ENCODE results near the gene SAMD4A. TPM values are rescaled to one million over a fixed set of nuclear protein-coding genes. Genes with fewer than 3 reads are reported as not detected.

SAMD4A gene
- total RNA-seq, 4 donors from 2014 or later, result 7.9 to 18.7 (median 14.4) TPM

- intact Hi-C loops (cut with DNase I; ENCODE audit: low total_unique reads), result no loop called here
- H3K4me3 ChIP-seq (ENCODE audit: low read depth, poor library complexity, severe bottlenecking), result no peak overlapping the region
- TF ChIP-seq POLR2A (IDR thresholded peaks at IDR 0.05) (no peak), CTCF (IDR thresholded peaks at IDR 0.05) (no peak)
- 92 to 94% methylated on average over 1 of the region's 1 CpG for whole genome bisulfite sequencing, 2 donors
- no peak for DNase-seq (ENCODE audit: low spot score in 2 of 2)
These were observed 33.8 kb upstream of the SAMD4A start for GRCh38 chr14:54533100-54533499.

- 67% methylated on average over 1 of the region's 1 CpG for WGBS, 2 donors
- TF ChIP-seq POLR2A (IDR thresholded peaks at IDR 0.05) (no peak), CTCF (IDR thresholded peaks at IDR 0.05) (no peak)
- intact Hi-C loops (cut with DNase I; ENCODE audit: low total_unique reads), result no loop called here
- no peak for DNase-seq (ENCODE audit: low spot score in 2 of 2)
- no peak overlapping the region for H3K4me3 ChIP-seq (ENCODE audit: low read depth, poor library complexity, severe bottlenecking)
These were observed 31.8 kb upstream of the SAMD4A start for GRCh38 chr14:54535126-54535525.

GRCh38 chr14:54535646-54536045, 31.3 kb upstream of the SAMD4A start:
- DNase-seq (ENCODE audit: low spot score in 2 of 2), result no peak
- 43 to 47% methylated on average over 2 of the region's 2 CpGs for WGBS, 2 donors
- no peak overlapping the region for H3K4me3 ChIP-seq (ENCODE audit: low read depth, poor library complexity, severe bottlenecking)
- no peak for TF ChIP-seq CTCF (IDR thresholded peaks at IDR 0.05)
- TF ChIP-seq POLR2A (IDR thresholded peaks at IDR 0.05), result no peak
- intact Hi-C loops (cut with DNase I; ENCODE audit: low total_unique reads), result no loop called here

- WGBS, 2 donors, result 93 to 97% methylated on average over 2 of the region's 2 CpGs
- intact Hi-C loops (cut with DNase I; ENCODE audit: low total_unique reads), result no loop called here
- TF ChIP-seq POLR2A (IDR thresholded peaks at IDR 0.05), result no peak
- TF ChIP-seq CTCF (IDR thresholded peaks at IDR 0.05), result no peak
- H3K4me3 ChIP-seq (ENCODE audit: low read depth, poor library complexity, severe bottlenecking), result no peak overlapping the region
- no peak for DNase-seq (ENCODE audit: low spot score in 2 of 2)
These were observed 29.3 kb upstream of the SAMD4A start for GRCh38 chr14:54537651-54538050.

- TF ChIP-seq POLR2A (IDR thresholded peaks at IDR 0.05), result no peak
- no peak for TF ChIP-seq CTCF (IDR thresholded peaks at IDR 0.05)
- intact Hi-C loops (cut with DNase I; ENCODE audit: low total_unique reads), result no loop called here
- WGBS, 2 donors, result 97 to 98% methylated on average over 3 of the region's 3 CpGs
- H3K4me3 ChIP-seq (ENCODE audit: low read depth, poor library complexity, severe bottlenecking), result no peak overlapping the region
- no peak for DNase-seq (ENCODE audit: low spot score in 2 of 2)
These were observed 28.9 kb upstream of the SAMD4A start for GRCh38 chr14:54538055-54538454.

- no peak for DNase-seq (ENCODE audit: low spot score in 2 of 2)
- TF ChIP-seq CTCF (IDR thresholded peaks at IDR 0.05) (no peak), POLR2A (IDR thresholded peaks at IDR 0.05) (no peak)
- intact Hi-C loops (cut with DNase I; ENCODE audit: low total_unique reads), result no loop called here
- H3K4me3 ChIP-seq (ENCODE audit: low read depth, poor library complexity, severe bottlenecking), result no peak overlapping the region
- WGBS, 2 donors, result 92 to 96% methylated on average over 3 of the region's 3 CpGs
These were observed 19.3 kb upstream of the SAMD4A start for GRCh38 chr14:54547583-54547982.

Measured in lower leg skin (tissue), 4 donors.